Erythroblast (primary cell): ENCODE data around the gene TEDC2.

ENCODE experiments used
- GATA1 ChIP-seq: IDR thresholded peaks from 2 replicates; pipeline ENCODE4 v1.6.1; 2011; ENCODE audit warnings: low read depth, mild to moderate bottlenecking, control low read depth, low read length, moderate library complexity
- POLR2A ChIP-seq: IDR thresholded peaks from 2 replicates; pipeline ENCODE4 v1.6.1; 2011; ENCODE audit warnings: mild to moderate bottlenecking, low read length

DNA sequence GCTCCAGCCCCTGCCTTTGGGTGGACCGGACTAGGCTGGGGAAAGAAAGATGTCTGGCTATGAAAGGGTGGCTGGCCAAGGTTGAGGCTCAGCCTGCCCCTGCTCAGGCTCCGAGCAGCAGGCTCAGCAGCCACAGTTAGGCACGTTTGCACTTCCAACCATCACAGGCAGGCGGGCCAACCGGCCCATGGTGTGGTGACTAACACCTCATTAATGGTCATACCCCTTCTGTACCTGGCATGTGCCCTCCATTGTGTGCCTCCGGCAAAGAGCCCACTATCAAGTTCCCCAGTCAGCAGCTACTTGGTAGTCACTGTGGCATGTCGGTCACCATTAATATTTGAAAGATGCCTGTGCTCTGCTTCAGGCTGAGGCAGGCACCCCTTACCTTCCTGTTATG is 21.8 kb downstream of the TEDC2 start:
- TF ChIP-seq POLR2A = no peak
- no peak for TF ChIP-seq GATA1
